C4-2B (cell line): ENCODE results near the gene TNFRSF18.
"Not testable (repeated sequence)": the region's sequence is repeated elsewhere in the genome, so short reads cannot be mapped to it uniquely, and the experiment has no call there.

ENCODE experiments used
- H3K27ac ChIP-seq: fragments of 450-650 bp; 2 replicates; pipeline ENCODE4 v1.5.1; 2017
- ZFX ChIP-seq: fragments of 450-650 bp; IDR thresholded peaks from 2 replicates; pipeline ENCODE4 v1.6.1; 2017
- TF ChIP-seq, protein P1 (sequence below): fragments of 450-650 bp; conservative IDR thresholded peaks from 2 replicates; pipeline ENCODE4 v1.5.1; 2017; ENCODE audit warnings: mild to moderate bottlenecking

The TNFRSF18 gene

GRCh38 chr1:1199141-1199960, 7.0 kb downstream of the TNFRSF18 start:
- TF ChIP-seq, protein P1, sequence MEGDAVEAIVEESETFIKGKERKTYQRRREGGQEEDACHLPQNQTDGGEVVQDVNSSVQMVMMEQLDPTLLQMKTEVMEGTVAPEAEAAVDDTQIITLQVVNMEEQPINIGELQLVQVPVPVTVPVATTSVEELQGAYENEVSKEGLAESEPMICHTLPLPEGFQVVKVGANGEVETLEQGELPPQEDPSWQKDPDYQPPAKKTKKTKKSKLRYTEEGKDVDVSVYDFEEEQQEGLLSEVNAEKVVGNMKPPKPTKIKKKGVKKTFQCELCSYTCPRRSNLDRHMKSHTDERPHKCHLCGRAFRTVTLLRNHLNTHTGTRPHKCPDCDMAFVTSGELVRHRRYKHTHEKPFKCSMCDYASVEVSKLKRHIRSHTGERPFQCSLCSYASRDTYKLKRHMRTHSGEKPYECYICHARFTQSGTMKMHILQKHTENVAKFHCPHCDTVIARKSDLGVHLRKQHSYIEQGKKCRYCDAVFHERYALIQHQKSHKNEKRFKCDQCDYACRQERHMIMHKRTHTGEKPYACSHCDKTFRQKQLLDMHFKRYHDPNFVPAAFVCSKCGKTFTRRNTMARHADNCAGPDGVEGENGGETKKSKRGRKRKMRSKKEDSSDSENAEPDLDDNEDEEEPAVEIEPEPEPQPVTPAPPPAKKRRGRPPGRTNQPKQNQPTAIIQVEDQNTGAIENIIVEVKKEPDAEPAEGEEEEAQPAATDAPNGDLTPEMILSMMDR, result no peak
- TF ChIP-seq ZFX, result no peak

DNA sequence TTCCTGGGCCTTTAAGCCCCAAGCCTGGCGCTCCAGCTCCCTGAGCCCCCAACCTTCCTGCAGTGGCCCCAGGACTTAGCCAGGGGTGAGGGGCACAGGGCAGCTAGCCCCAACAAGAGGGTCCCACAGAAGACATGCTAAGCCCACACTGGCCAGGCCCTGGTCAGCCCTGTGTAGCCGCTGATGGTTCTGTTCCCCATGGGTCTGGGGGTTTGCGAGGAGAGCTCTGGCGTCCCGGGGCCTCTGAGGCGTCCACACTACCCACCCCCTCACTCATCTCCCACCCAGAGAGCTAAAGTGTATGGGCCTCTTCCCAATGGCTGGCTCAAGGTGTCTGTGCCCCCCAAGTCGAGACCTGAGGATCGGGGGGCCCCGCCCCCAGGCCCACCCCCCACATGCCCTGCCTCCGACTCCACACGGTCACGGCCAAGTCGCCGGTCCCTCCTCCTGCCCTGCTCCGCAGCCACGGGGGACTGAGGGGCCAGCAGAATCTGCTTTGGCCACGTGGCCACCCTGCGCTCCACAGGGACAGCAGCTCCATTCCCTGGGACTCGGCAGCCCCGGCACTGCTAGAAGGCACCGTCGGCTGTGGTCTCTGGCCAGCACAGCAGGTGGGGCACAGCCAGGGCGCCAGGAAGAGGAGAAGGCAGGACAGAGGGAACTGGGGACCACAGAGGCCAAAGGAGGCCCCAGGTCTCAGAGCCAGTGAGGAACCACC, 7.8 kb downstream of the TNFRSF18 start:
- no peak for TF ChIP-seq ZFX
- TF ChIP-seq, protein P1, result no peak
- H3K27ac ChIP-seq, result no peak overlapping the region

More at GRCh38 chr1:1199141-1199960, 7.0 kb downstream of the TNFRSF18 start:
- no peak overlapping the region for H3K27ac ChIP-seq

DNA sequence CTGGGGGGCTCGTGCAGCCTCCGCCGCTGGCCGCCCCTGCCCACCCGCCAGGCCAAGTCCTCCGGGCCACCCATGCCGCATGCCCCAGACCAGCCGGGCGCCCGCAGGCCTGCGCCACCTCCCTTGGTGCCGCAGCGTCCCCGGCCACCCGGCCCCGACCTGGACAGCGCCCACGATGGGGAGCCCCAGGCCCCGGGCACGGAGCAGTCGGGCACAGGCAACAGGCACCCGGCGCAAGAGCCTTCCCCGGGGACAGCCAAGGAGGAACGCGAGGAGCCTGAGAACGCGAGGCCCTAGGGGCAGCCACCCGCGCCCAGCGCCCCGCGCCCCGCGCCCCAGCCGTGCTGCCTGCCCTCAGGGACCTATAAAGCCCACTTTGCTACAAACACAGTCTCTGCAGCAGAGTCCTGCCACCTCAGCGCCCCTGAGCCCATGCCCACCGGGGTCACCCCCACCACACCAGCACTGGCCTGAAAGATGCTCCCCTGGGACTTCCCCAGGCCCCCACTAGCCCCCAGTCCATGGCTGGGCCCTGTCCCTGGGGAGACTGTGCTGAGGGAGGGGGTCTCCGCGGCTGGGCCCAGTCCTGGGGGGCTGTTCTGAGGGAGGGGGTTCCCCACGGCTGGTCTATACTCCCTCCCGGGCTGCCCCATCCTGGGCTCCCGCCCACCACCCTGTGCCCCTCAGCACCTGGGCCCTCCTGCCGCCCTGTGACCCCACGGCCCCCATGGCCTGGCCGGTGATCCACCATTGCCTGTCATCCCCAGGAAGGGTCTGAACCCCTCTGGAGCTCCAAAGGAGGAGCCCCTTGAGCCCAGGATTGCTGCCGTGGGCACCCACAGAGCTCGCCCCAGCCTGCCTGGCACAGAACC, 8.6 kb downstream of the TNFRSF18 start:
- H3K27ac ChIP-seq, result no peak overlapping the region
- no peak for TF ChIP-seq ZFX
- TF ChIP-seq, protein P1, result no peak

DNA sequence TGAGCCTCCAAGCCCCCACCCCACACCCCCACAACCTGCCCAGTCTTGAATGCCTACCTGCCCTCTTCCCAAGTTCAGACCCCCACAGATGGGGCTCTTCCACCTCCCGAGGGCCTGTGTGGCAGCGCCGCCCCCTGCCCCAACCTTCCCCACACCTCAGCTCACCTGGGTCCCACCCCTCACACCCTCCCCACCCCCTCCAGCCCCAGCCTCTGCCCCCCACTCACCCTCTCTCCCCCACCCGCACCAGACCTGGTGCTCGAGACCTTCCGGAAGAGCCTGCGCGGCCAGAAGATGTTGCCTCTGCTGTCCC, 9.2 kb downstream of the TNFRSF18 start:
- no peak overlapping the region for H3K27ac ChIP-seq
- TF ChIP-seq, protein P1, result no peak
- no peak for TF ChIP-seq ZFX

DNA sequence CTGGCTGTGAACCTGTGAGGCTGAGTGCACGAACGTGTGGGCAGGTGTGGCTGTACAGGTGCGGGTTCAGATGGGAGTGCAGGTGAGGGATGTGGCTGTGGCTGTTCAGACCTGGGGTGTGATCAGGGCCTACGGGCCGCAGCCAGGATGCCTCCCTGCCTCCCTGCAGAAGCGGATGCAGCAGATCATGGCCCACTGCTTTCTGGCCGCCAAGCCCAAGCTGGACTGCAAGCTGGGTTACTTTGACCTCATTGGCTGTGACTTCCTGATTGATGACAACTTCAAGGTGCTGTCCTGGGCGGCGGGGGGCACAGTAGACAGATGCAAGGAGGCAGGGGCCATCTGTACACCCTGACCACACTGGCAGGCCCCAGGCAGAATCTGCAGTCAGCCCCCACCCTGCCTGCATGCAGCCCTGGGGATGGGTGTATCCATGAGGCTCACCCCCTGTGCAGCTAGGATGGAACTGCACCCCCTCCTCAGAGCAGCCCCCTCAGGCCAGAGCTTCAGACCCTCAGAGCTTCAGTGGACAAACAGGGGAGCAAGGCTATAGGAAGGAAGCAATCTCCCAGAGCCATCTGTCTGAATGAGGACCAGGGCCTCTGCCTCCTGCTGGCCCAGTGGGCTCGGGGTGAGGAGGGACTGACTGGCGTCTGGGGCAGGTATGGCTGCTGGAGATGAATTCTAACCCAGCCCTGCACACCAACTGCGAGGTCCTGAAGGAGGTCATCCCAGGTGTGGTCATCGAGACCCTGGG, 9.8 kb downstream of the TNFRSF18 start:
- no peak overlapping the region for H3K27ac ChIP-seq
- TF ChIP-seq ZFX, result no peak
- TF ChIP-seq, protein P1, result no peak

GRCh38 chr1:1195726-1196125, 10.7 kb downstream of the TNFRSF18 start:
- not testable (repeated sequence) for H3K27ac ChIP-seq

DNA sequence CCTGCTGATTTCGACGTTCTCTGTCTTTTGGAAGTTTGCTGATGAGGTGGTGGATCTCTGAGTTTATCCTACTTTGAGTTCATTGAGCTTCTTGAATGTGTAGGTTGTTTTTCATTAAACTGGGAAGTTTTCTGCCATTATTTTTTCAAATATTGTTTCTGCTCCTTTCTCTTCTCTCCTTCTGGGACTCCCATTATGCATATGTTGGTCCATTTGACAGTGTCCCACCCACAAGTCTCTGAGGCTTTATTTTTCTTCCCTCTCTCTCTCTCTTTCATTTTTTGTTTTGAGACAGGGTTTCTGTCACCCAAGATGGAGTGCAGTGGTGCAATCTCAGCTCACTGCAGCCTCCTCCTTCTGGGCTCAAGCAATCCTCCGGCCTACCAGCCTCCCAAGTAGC, 11.7 kb downstream of the TNFRSF18 start:
- H3K27ac ChIP-seq, result no peak overlapping the region
- TF ChIP-seq, protein P1, result no peak
- TF ChIP-seq ZFX, result no peak
